ENCODE measurements around the gene ALDOA.

DNA sequence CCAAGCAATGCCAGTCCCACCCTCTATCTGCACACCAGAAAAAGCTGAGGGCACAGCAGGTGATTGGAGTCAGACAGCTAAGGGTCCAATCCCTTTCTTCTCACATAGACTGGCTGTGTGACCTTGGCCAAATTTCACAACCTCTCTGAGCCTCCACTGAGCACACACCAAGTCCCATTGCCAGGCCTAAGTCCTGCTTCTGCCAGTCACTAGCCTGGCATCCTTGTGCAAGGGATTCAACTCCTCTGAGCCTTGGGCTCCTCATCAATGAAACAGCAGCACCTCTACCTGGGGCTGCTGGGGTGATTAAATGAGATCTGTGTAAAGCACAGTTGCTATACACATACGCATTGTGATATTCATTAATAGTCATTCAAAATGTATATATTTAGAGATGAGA lies 19.0 kb upstream of the ALDOA start:
- TF ChIP-seq, protein P1, sequence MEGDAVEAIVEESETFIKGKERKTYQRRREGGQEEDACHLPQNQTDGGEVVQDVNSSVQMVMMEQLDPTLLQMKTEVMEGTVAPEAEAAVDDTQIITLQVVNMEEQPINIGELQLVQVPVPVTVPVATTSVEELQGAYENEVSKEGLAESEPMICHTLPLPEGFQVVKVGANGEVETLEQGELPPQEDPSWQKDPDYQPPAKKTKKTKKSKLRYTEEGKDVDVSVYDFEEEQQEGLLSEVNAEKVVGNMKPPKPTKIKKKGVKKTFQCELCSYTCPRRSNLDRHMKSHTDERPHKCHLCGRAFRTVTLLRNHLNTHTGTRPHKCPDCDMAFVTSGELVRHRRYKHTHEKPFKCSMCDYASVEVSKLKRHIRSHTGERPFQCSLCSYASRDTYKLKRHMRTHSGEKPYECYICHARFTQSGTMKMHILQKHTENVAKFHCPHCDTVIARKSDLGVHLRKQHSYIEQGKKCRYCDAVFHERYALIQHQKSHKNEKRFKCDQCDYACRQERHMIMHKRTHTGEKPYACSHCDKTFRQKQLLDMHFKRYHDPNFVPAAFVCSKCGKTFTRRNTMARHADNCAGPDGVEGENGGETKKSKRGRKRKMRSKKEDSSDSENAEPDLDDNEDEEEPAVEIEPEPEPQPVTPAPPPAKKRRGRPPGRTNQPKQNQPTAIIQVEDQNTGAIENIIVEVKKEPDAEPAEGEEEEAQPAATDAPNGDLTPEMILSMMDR (IDR thresholded peaks at IDR 0.05): no peak
- no peak for TF ChIP-seq POLR2A (IDR thresholded peaks at IDR 0.05)

Measured in uterus (tissue), 2 donors.